IMR-90 (cell line): ENCODE results near the gene DNMT3L.
"Not testable (repeated sequence)": the region's sequence is repeated elsewhere in the genome, so short reads cannot be mapped to it uniquely, and the experiment has no call there.

ENCODE experiments used
- CEBPB ChIP-seq: IDR thresholded peaks from 2 replicates; pipeline ENCODE4 v1.6.1; 2012; ENCODE audit warnings: low read depth, low read length, improper control_type of control experiment
- CTCF ChIP-seq: conservative IDR thresholded peaks from 2 replicates; pipeline ENCODE4 v1.5.1; 2012; ENCODE audit warnings: mild to moderate bottlenecking, low read depth, low read length, improper control_type of control experiment
- RFX5 ChIP-seq: IDR thresholded peaks from 2 replicates; pipeline ENCODE4 v1.8.0; 2012; ENCODE audit warnings: low read depth, mild to moderate bottlenecking, low read length, moderate library complexity

GRCh38 chr21:44229561-44229960 is 32.1 kb downstream of the DNMT3L start:
- not testable (repeated sequence) for TF ChIP-seq CTCF, CEBPB, RFX5
